Neural cell (in vitro differentiated cells): ENCODE measurements around the gene PKIB. TPM values are rescaled to one million over a fixed set of nuclear protein-coding genes. Genes with fewer than 3 reads are reported as not detected.

ENCODE experiments used
- H2AFZ ChIP-seq: fragments of 200-600, 300-800 bp; sonication (generic), shearing (Covaris generic); 2 replicates; pipeline ENCODE4 v1.6.0; 2014; ENCODE audit warnings: low read depth, mild to moderate bottlenecking, antibody characterized with exemption, low read length, moderate library complexity
- H3F3A ChIP-seq: fragments of 200-600 bp; shearing (Covaris generic); 2 replicates; pipeline ENCODE4 v1.6.1; 2016; ENCODE audit warnings: mild to moderate bottlenecking, moderate library complexity, mixed read lengths, antibody characterized with exemption, low read length; ENCODE audit not compliant: insufficient read depth, poor library complexity, severe bottlenecking
- H3K27ac ChIP-seq: fragments of 200-600, 300-800 bp; sonication (generic), shearing (Covaris generic); 2 replicates; pipeline ENCODE4 v1.5.1; 2014; ENCODE audit warnings: mild to moderate bottlenecking, low read length, moderate library complexity
- H3K27me3 ChIP-seq: fragments of 300-800, 200-600 bp; sonication (generic), shearing (Covaris generic); 2 replicates; pipeline ENCODE4 v1.6.0; 2014; ENCODE audit warnings: mild to moderate bottlenecking, low read depth, low read length, moderate library complexity; ENCODE audit not compliant: insufficient read depth
- H3K36me3 ChIP-seq: fragments of 300-800, 200-600 bp; sonication (generic), shearing (Covaris generic); 2 replicates; pipeline ENCODE4 v1.5.1; 2014; ENCODE audit warnings: mild to moderate bottlenecking, antibody characterized with exemption, low read length, moderate library complexity; ENCODE audit not compliant: insufficient read depth
- H3K4me2 ChIP-seq: fragments of 300-800, 200-600 bp; sonication (generic), shearing (Covaris generic); 2 replicates; pipeline ENCODE4 v1.6.0; 2014; ENCODE audit warnings: mild to moderate bottlenecking, low read length
- H3K4me3 ChIP-seq: fragments of 300-800, 200-600 bp; sonication (generic), shearing (Covaris generic); 2 replicates; pipeline ENCODE4 v1.5.1; 2014; ENCODE audit warnings: mild to moderate bottlenecking, low read length, moderate library complexity
- H3K79me2 ChIP-seq: fragments of 200-600 bp; shearing (Covaris generic); replicated peaks from 2 replicates; pipeline ENCODE4 v1.6.0; 2014; ENCODE audit warnings: mild to moderate bottlenecking, low read length, moderate library complexity; ENCODE audit not compliant: insufficient read depth
- H3K9ac ChIP-seq: fragments of 300-800, 200-600 bp; sonication (generic), shearing (Covaris generic); 2 replicates; pipeline ENCODE4 v1.6.1; 2016; ENCODE audit warnings: mild to moderate bottlenecking, low read length, mixed read lengths
- H3K9me2 ChIP-seq: fragments of 200-600 bp; shearing (Covaris generic); 2 replicates; pipeline ENCODE4 v1.6.1; 2016; ENCODE audit warnings: mild to moderate bottlenecking, low read length, mixed read lengths; ENCODE audit not compliant: insufficient read depth
- H3K9me3 ChIP-seq: fragments of 200-600, 300-800 bp; sonication (generic), shearing (Covaris generic); 2 replicates; pipeline ENCODE4 v1.6.1; 2016; ENCODE audit warnings: mild to moderate bottlenecking, mixed run types, low read length, moderate library complexity, mixed read lengths
- H4K20me1 ChIP-seq: fragments of 200-600 bp; shearing (Covaris generic); 2 replicates; pipeline ENCODE4 v1.6.1; 2016; ENCODE audit warnings: mild to moderate bottlenecking, mixed run types; ENCODE audit not compliant: insufficient read depth
- EP300 ChIP-seq: fragments of 450-650 bp; conservative IDR thresholded peaks from 2 replicates; pipeline ENCODE4 v1.6.1; 2014; ENCODE audit warnings: antibody characterized with exemption, mild to moderate bottlenecking, moderate library complexity; ENCODE audit not compliant: poor library complexity, severe bottlenecking
- EZH2 ChIP-seq: fragments of 200-600, 300-800 bp; shearing (Covaris generic), sonication (generic); IDR thresholded peaks from 2 replicates; pipeline ENCODE4 v1.6.1; 2014; ENCODE audit warnings: antibody characterized with exemption, low read length, borderline replicate concordance, mild to moderate bottlenecking; ENCODE audit not compliant: insufficient read depth, poor library complexity, severe bottlenecking
- MXI1 ChIP-seq: fragments of 450-650 bp; conservative IDR thresholded peaks from 2 replicates; pipeline ENCODE4 v1.6.1; 2014; ENCODE audit warnings: antibody characterized with exemption, mild to moderate bottlenecking; ENCODE audit not compliant: poor library complexity, severe bottlenecking
- RAD21 ChIP-seq: fragments of 450-650 bp; conservative IDR thresholded peaks from 2 replicates; pipeline ENCODE4 v1.6.1; 2014; ENCODE audit warnings: antibody characterized with exemption, mild to moderate bottlenecking, moderate library complexity
- REST ChIP-seq: IDR thresholded peaks from 2 replicates; pipeline ENCODE4 v1.6.1; 2012; ENCODE audit warnings: borderline replicate concordance
- SMC3 ChIP-seq: fragments of 450-650 bp; conservative IDR thresholded peaks from 2 replicates; pipeline ENCODE4 v1.6.1; 2014; ENCODE audit warnings: antibody characterized with exemption, mild to moderate bottlenecking, moderate library complexity; ENCODE audit not compliant: poor library complexity
- TAF1 ChIP-seq: IDR thresholded peaks from 2 replicates; pipeline ENCODE4 v1.6.1; 2012; ENCODE audit warnings: low read depth
- polyA plus RNA-seq: library from polyadenylated mRNA; depleted of rRNA; stranded (reverse); fragments of >200 nt; gene quantifications from 2 replicates; pipeline ENCODE4 v1.2.3, GENCODE V29; 2014
- TF ChIP-seq, protein P1 (sequence below): fragments of 450-650 bp; IDR thresholded peaks from 2 replicates; pipeline ENCODE4 v1.5.1; 2014; ENCODE audit warnings: antibody characterized with exemption, mild to moderate bottlenecking, moderate library complexity; ENCODE audit not compliant: poor library complexity, severe bottlenecking

The PKIB gene
- polyA plus RNA-seq, 1 donor from 2014 or later, result 22.8 TPM

DNA sequence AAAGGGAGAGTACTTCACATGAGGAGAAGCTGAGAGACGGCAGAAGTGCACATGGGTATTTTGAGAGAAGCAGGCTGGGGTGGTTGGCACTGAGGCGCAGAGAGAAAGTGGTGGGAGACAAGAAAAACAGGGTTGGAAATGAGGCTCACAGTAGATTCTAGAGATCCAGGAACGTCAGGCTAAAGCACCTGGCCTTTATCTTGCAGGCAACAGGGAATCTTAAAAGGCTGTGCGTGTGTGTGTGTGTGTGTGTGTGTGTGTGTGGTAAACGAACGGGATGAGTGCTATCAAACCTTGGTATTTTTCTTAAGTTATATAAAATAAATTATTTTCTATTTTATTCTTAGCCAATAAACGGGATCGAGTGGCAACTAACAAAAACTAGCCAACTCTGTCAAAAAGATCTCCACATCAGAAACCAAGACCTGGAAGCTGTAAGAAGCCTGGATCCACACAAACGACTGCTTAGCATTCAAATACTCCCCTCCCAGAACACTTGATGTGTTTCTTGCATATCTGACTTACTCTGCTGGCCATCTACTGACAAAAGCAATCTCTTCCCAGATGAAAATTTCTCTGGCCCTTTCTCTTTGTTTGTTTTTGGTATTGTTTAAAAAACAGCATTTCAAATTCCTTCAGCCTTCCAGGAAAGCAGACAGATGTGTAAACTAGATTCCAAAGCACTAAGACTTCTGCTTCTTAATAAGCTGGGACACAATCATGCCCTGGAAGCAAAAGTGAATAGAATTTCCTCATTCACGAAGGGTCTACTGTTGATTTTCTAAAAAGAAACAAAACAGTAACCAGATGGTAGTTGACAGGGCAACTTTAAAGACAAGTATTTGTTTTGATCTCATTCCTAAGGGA lies 124.6 kb downstream of the PKIB start:
- no peak for TF ChIP-seq REST
- no peak for TF ChIP-seq EP300
- no peak for TF ChIP-seq SMC3
- no peak for TF ChIP-seq TAF1
- TF ChIP-seq, protein P1, sequence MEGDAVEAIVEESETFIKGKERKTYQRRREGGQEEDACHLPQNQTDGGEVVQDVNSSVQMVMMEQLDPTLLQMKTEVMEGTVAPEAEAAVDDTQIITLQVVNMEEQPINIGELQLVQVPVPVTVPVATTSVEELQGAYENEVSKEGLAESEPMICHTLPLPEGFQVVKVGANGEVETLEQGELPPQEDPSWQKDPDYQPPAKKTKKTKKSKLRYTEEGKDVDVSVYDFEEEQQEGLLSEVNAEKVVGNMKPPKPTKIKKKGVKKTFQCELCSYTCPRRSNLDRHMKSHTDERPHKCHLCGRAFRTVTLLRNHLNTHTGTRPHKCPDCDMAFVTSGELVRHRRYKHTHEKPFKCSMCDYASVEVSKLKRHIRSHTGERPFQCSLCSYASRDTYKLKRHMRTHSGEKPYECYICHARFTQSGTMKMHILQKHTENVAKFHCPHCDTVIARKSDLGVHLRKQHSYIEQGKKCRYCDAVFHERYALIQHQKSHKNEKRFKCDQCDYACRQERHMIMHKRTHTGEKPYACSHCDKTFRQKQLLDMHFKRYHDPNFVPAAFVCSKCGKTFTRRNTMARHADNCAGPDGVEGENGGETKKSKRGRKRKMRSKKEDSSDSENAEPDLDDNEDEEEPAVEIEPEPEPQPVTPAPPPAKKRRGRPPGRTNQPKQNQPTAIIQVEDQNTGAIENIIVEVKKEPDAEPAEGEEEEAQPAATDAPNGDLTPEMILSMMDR, result no peak
- no peak for TF ChIP-seq RAD21
- TF ChIP-seq EZH2, result no peak
- TF ChIP-seq MXI1, result no peak
- no peaks in the 10 kb centered on the region for H3F3A ChIP-seq
- H3K4me2 ChIP-seq, result no peak overlapping the region
- no peak overlapping the region for H3K9ac ChIP-seq
- no peaks in the 10 kb centered on the region for H3K9me2 ChIP-seq
- H3K36me3 ChIP-seq, result no peaks in the 10 kb centered on the region
- no peak overlapping the region for H3K4me3 ChIP-seq
- no peaks in the 10 kb centered on the region for H3K27me3 ChIP-seq
- no peak overlapping the region for H3K27ac ChIP-seq
- H3K79me2 ChIP-seq, result no peaks in the 10 kb centered on the region
- H4K20me1 ChIP-seq, result no peaks in the 10 kb centered on the region
- no peaks in the 10 kb centered on the region for H3K9me3 ChIP-seq
- H2AFZ ChIP-seq, result no peak overlapping the region

GRCh38 chr6:122735582-122735981 lies 125.4 kb downstream of the PKIB start:
- no peak overlapping the region for H3K4me2 ChIP-seq
- H3K27ac ChIP-seq, result no peak overlapping the region
- no peak overlapping the region for H3K9ac ChIP-seq
- no peaks in the 10 kb centered on the region for H3K79me2 ChIP-seq
- no peak for TF ChIP-seq REST
- no peak for TF ChIP-seq MXI1
- TF ChIP-seq EP300, result no peak
- TF ChIP-seq RAD21, result no peak
- no peak for TF ChIP-seq SMC3
- no peak for TF ChIP-seq TAF1
- no peak for TF ChIP-seq EZH2
- TF ChIP-seq, protein P1, result no peak
- H3K9me3 ChIP-seq, result no peaks in the 10 kb centered on the region
- H3K36me3 ChIP-seq, result no peaks in the 10 kb centered on the region
- H3K27me3 ChIP-seq, result no peaks in the 10 kb centered on the region
- no peak overlapping the region for H2AFZ ChIP-seq
- H3K4me3 ChIP-seq, result no peak overlapping the region
- H3K9me2 ChIP-seq, result no peaks in the 10 kb centered on the region
- H3F3A ChIP-seq, result no peaks in the 10 kb centered on the region
- H4K20me1 ChIP-seq, result no peaks in the 10 kb centered on the region
